ENCODE data around the gene SLC39A11.

GRCh38 chr17:73029021-73029420, 63.5 kb downstream of the SLC39A11 start:
- TF ChIP-seq, protein P1, sequence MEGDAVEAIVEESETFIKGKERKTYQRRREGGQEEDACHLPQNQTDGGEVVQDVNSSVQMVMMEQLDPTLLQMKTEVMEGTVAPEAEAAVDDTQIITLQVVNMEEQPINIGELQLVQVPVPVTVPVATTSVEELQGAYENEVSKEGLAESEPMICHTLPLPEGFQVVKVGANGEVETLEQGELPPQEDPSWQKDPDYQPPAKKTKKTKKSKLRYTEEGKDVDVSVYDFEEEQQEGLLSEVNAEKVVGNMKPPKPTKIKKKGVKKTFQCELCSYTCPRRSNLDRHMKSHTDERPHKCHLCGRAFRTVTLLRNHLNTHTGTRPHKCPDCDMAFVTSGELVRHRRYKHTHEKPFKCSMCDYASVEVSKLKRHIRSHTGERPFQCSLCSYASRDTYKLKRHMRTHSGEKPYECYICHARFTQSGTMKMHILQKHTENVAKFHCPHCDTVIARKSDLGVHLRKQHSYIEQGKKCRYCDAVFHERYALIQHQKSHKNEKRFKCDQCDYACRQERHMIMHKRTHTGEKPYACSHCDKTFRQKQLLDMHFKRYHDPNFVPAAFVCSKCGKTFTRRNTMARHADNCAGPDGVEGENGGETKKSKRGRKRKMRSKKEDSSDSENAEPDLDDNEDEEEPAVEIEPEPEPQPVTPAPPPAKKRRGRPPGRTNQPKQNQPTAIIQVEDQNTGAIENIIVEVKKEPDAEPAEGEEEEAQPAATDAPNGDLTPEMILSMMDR (conservative IDR thresholded peaks at IDR 0.05 in 1 of 2, IDR thresholded peaks at IDR 0.05 in 1 of 2; ENCODE audit: extremely low read depth in 1 of 2, insufficient read depth in 1 of 2, low read depth in 1 of 2, low read length in 2 of 2) = no peak
- no peak for TF ChIP-seq EZH2 (IDR thresholded peaks at IDR 0.05; ENCODE audit: borderline replicate concordance, low read length)
